Measurements from ENCODE around the gene SLC30A10. TPM values are rescaled to one million over a fixed set of nuclear protein-coding genes. Genes with fewer than 3 reads are reported as not detected.
A peak's percentile ranks its signal among the peaks of the same experiment; 100 is the strongest.
"Not testable (repeated sequence)": the region's sequence is repeated elsewhere in the genome, so short reads cannot be mapped to it uniquely, and the experiment has no call there.

The SLC30A10 gene
- total and polyA plus RNA-seq, 10 of the 15 experiments (the other 5 are each of a cell fraction or from before 2014, with no cell fraction given) = not detected

- DNase-seq (ENCODE audit: low read depth, low spot score); H3K9ac ChIP-seq (ENCODE audit: control insufficient read depth, insufficient read depth, low read length); ATAC-seq; H3K36me3 ChIP-seq (ENCODE audit: control insufficient read depth in 2 of 2, insufficient read depth in 2 of 2, low read length in 1 of 2); H2AFZ ChIP-seq (ENCODE audit: control insufficient read depth, low read depth, low read length); H3K9me3 ChIP-seq (replicated peaks; ENCODE audit: control insufficient read depth, insufficient read depth, low read length); RAD21 ChIA-PET (ENCODE audit: unreplicated experiment); H3K27ac ChIP-seq (ENCODE audit: control insufficient read depth, insufficient read depth); in situ Hi-C loops (cut with MboI); H3K4me3 ChIP-seq; H4K20me1 ChIP-seq (ENCODE audit: control insufficient read depth, insufficient read depth); H3K4me2 ChIP-seq (ENCODE audit: control insufficient read depth, insufficient read depth); CTCF ChIA-PET; H3K79me2 ChIP-seq (ENCODE audit: control insufficient read depth, insufficient read depth, low read length); H3K27me3 ChIP-seq (replicated peaks in 1 of 2; ENCODE audit: control insufficient read depth in 2 of 2, insufficient read depth in 2 of 2, low read length in 1 of 2); FAIRE-seq; H3K4me1 ChIP-seq (ENCODE audit: control insufficient read depth, insufficient read depth, low read length); BruUV-seq (replicated peaks); intact Hi-C loops (cut with micrococcal nuclease; ENCODE audit: unreplicated experiment): not testable (repeated sequence)
- POLR2A ChIA-PET = interaction anchor here (1.2 kb wide), 1 partner anchor 23 kb away, joined by 3 read pairs; no protein-coding TSS in a partner anchor
- SMC1A ChIA-PET (ENCODE audit: uncharacterized antibody, unreplicated experiment) = interaction anchor here (0.9 kb wide), 1 partner anchor 453 kb away, joined by 3 read pairs; no protein-coding TSS in a partner anchor
- WGBS (ENCODE audit: insufficient coverage, insufficient replicate concordance, low lambda C conversion rate, missing lambda C conversion rate) = 89% methylated on average over 3 of the region's 5 CpGs
These were observed 20.9 kb upstream of the SLC30A10 start for GRCh38 chr1:219949227-219949626.

- H3K4me2 ChIP-seq (ENCODE audit: control insufficient read depth, insufficient read depth); H2AFZ ChIP-seq (ENCODE audit: control insufficient read depth, low read depth, low read length); POLR2A ChIA-PET; H3K4me1 ChIP-seq (ENCODE audit: control insufficient read depth, insufficient read depth, low read length); CTCF ChIA-PET; H3K9me3 ChIP-seq (replicated peaks; ENCODE audit: control insufficient read depth, insufficient read depth, low read length); ATAC-seq; RAD21 ChIA-PET (ENCODE audit: unreplicated experiment); H3K27me3 ChIP-seq (replicated peaks in 1 of 2; ENCODE audit: control insufficient read depth in 2 of 2, insufficient read depth in 2 of 2, low read length in 1 of 2); in situ Hi-C loops (cut with MboI); H3K36me3 ChIP-seq (ENCODE audit: control insufficient read depth in 2 of 2, insufficient read depth in 2 of 2, low read length in 1 of 2); H4K20me1 ChIP-seq (ENCODE audit: control insufficient read depth, insufficient read depth); H3K9ac ChIP-seq (ENCODE audit: control insufficient read depth, insufficient read depth, low read length); FAIRE-seq; H3K79me2 ChIP-seq (ENCODE audit: control insufficient read depth, insufficient read depth, low read length); DNase-seq (ENCODE audit: low read depth, low spot score); H3K4me3 ChIP-seq; intact Hi-C loops (cut with micrococcal nuclease; ENCODE audit: unreplicated experiment); SMC1A ChIA-PET (ENCODE audit: uncharacterized antibody, unreplicated experiment); H3K27ac ChIP-seq (ENCODE audit: control insufficient read depth, insufficient read depth); BruUV-seq (replicated peaks): not testable (repeated sequence)
- WGBS (ENCODE audit: insufficient coverage, insufficient replicate concordance, low lambda C conversion rate, missing lambda C conversion rate) = 34% methylated on average over 3 of the region's 3 CpGs
These were observed 20.4 kb upstream of the SLC30A10 start for GRCh38 chr1:219948766-219949165.

GRCh38 chr1:219945795-219946194, 17.4 kb upstream of the SLC30A10 start:
- H4K20me1 ChIP-seq (ENCODE audit: control insufficient read depth, insufficient read depth) = no peaks in the 10 kb centered on the region
- H2AFZ ChIP-seq (ENCODE audit: control insufficient read depth, low read depth, low read length) = no peak overlapping the region
- no peak overlapping the region for H3K4me2 ChIP-seq (ENCODE audit: control insufficient read depth, insufficient read depth)
- no peak overlapping the region for H3K27ac ChIP-seq (ENCODE audit: control insufficient read depth, insufficient read depth)
- TF ChIP-seq ZNF217 (IDR thresholded peaks at IDR 0.05) (peak; percentile 64; the same call in 1 of the 2 replicates), ZBTB4 (CRISPR knock-in tag; IDR thresholded peaks at IDR 0.05) (no peak), SPI1 (IDR thresholded peaks at IDR 0.05; ENCODE audit: borderline replicate concordance, insufficient read depth, low read depth, low read length) (0 out of 2 replicates have a peak, but pooled peaks have one; percentile 8), RUNX3 (IDR thresholded peaks at IDR 0.05; ENCODE audit: low read length) (peak; percentile 66), ZZZ3 (IDR thresholded peaks at IDR 0.05; ENCODE audit: control insufficient read depth, insufficient read length, low read depth) (no peak), JUNB (IDR thresholded peaks at IDR 0.05) (peak; percentile 15; the same call in 1 of the 2 replicates)
- no peaks in the 10 kb centered on the region for H3K4me1 ChIP-seq (ENCODE audit: control insufficient read depth, insufficient read depth, low read length)
- peak; percentile 50; the same call in 1 of the 3 replicates for ATAC-seq
- BruUV-seq (replicated peaks) = no TSS peak
- peaks cover 0 to 3% of the 10 kb centered on the region in 2 experiments; a peak in 1 of 4 replicates for H3K27me3 ChIP-seq (replicated peaks in 1 of 2; ENCODE audit: control insufficient read depth in 2 of 2, insufficient read depth in 2 of 2, low read length in 1 of 2)
- POLR2A ChIA-PET = no interaction called here
- RAD21 ChIA-PET (ENCODE audit: unreplicated experiment) = no interaction called here
- H3K9me3 ChIP-seq (replicated peaks; ENCODE audit: control insufficient read depth, insufficient read depth, low read length) = no peaks in the 10 kb centered on the region; the same call in 2 of the 3 replicates
- SMC1A ChIA-PET (ENCODE audit: uncharacterized antibody, unreplicated experiment) = no interaction called here
- CTCF ChIA-PET = no interaction called here
- H3K79me2 ChIP-seq (ENCODE audit: control insufficient read depth, insufficient read depth, low read length) = no peaks in the 10 kb centered on the region
- H3K36me3 ChIP-seq (ENCODE audit: control insufficient read depth in 2 of 2, insufficient read depth in 2 of 2, low read length in 1 of 2) = no peaks in the 10 kb centered on the region
- FAIRE-seq = no peak
- in situ Hi-C loops (cut with MboI) = no loop called here
- intact Hi-C loops (cut with micrococcal nuclease; ENCODE audit: unreplicated experiment) = no loop called here
- no peak overlapping the region for H3K4me3 ChIP-seq
- no peak for DNase-seq (ENCODE audit: low read depth, low spot score)
- no peak overlapping the region for H3K9ac ChIP-seq (ENCODE audit: control insufficient read depth, insufficient read depth, low read length)
